Stimulated activated CD4-positive, alpha-beta T cell treated with anti-CD3 and anti-CD28 coated beads, TNF-alpha, amount 100 ng/mL, for 4 hours (primary cell): ENCODE results near the gene GARIN5B.

Experiments
- DNase-seq, 3 experiments: peaks; one replicate each; pipeline ENCODE4 v3.0.0-alpha.2; 2020; ENCODE audit warnings: low read depth in 3 of 3

The GARIN5B gene

GRCh38 chr19:55389386-55390317 is 26.6 kb upstream of the GARIN5B start:
- no peak for DNase-seq

- DNase-seq: no peak
Observed at GRCh38 chr19:55387736-55388497, 24.9 kb upstream of the GARIN5B start.

- DNase-seq: no peak
Observed at GRCh38 chr19:55386493-55386971, 23.5 kb upstream of the GARIN5B start.

GRCh38 chr19:55385724-55386492 is 22.8 kb upstream of the GARIN5B start, which contains the start of gene RPL28:
Gene RPL28, plus strand, starts transcription at chr19:55385932. Its CDS starts 426 bp downstream, at chr19:55386358.
- peak; percentile 95 to 98 (median 97) for DNase-seq

- peak; percentile 87 to 91 (median 91) for DNase-seq
Observed at GRCh38 chr19:55384920-55385723, 22.1 kb upstream of the GARIN5B start.

GRCh38 chr19:55384131-55384919 is 21.3 kb upstream of the GARIN5B start, which contains the start of gene TMEM238:
Gene TMEM238, minus strand, starts transcription at chr19:55384292. Its CDS starts 33 bp downstream, at chr19:55384259.
- DNase-seq: peak in 1 of 3 experiments; percentile 47

GRCh38 chr19:55383279-55384130 is 20.4 kb upstream of the GARIN5B start:
- peak in 2 of 3 experiments; percentile 24 to 43 for DNase-seq

GRCh38 chr19:55382522-55383054 is 19.5 kb upstream of the GARIN5B start:
- no peak for DNase-seq

- DNase-seq: no peak
Observed at GRCh38 chr19:55382013-55382412, 19.0 kb upstream of the GARIN5B start.

GRCh38 chr19:55379174-55379573 is 16.1 kb upstream of the GARIN5B start:
- no peak for DNase-seq

GRCh38 chr19:55377356-55378131 is 14.5 kb upstream of the GARIN5B start:
- DNase-seq: no peak

GRCh38 chr19:55376241-55376933 is 13.3 kb upstream of the GARIN5B start, which contains the start of gene TMEM190:
Gene TMEM190, plus strand, starts transcription at chr19:55376826. Its CDS starts 28 bp downstream, at chr19:55376854.
- DNase-seq: no peak

- DNase-seq: no peak
Observed at GRCh38 chr19:55373993-55374757, 11.1 kb upstream of the GARIN5B start.

- no peak for DNase-seq
Observed at GRCh38 chr19:55373306-55373992, 10.4 kb upstream of the GARIN5B start.

GRCh38 chr19:55372316-55373081 is 9.4 kb upstream of the GARIN5B start:
- no peak for DNase-seq
